ENCODE data around the gene MAGI1. TPM values are rescaled to one million over a fixed set of nuclear protein-coding genes. Genes with fewer than 3 reads are reported as not detected.

MAGI1 gene
- total and polyA plus RNA-seq, 4 donors, result 9.9 to 88.1 (median 24.6) TPM

DNA sequence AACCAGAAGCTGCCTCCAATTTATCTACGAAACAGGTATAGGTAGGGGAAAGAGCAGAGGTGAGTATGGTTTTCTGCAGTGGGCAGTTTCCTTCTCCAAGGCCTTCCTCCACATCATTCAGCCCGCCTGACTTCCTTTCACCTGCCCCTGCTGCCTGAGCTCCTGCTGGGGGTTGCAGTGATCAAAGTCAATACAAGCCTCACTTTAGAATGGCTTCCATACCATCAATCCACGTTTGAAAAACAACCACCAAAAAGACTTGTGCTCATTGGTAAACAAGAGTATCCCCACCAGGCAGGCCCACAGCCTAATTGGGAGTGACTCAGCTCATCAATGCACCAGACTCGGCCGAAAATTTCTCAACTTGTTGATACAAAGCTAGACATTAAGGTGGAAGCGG lies 159.9 kb downstream of the MAGI1 start:
- 83 to 87% methylated on average over 6 of the region's 6 CpGs for WGBS, 2 donors
- Histone ChIP-seq H3K9ac (ENCODE audit: insufficient read depth in 1 of 2, low read length in 2 of 2) (no peak overlapping the region), H3K27ac (ENCODE audit: low read depth in 1 of 2, low read length in 1 of 2) (no peak overlapping the region), H3K36me3 (ENCODE audit: control insufficient read depth in 4 of 4, insufficient read depth in 4 of 4, low read length in 4 of 4) (no peaks in the 10 kb centered on the region), H3K4me3 (no peak overlapping the region), H3K27me3 (ENCODE audit: control insufficient read depth in 3 of 3, insufficient read depth in 3 of 3, low read length in 2 of 3) (no peaks in the 10 kb centered on the region), H3K4me1 (ENCODE audit: control insufficient read depth in 5 of 5, insufficient read depth in 5 of 5, low read length in 5 of 5) (peaks cover 1 to 11% (median 5%) of the 10 kb centered on the region in 5 donors), H3K9me3 (ENCODE audit: control insufficient read depth in 4 of 4, insufficient read depth in 3 of 4, low read length in 3 of 4) (no peaks in the 10 kb centered on the region)
- DNase-seq, result no peak
- TF ChIP-seq, protein P1, sequence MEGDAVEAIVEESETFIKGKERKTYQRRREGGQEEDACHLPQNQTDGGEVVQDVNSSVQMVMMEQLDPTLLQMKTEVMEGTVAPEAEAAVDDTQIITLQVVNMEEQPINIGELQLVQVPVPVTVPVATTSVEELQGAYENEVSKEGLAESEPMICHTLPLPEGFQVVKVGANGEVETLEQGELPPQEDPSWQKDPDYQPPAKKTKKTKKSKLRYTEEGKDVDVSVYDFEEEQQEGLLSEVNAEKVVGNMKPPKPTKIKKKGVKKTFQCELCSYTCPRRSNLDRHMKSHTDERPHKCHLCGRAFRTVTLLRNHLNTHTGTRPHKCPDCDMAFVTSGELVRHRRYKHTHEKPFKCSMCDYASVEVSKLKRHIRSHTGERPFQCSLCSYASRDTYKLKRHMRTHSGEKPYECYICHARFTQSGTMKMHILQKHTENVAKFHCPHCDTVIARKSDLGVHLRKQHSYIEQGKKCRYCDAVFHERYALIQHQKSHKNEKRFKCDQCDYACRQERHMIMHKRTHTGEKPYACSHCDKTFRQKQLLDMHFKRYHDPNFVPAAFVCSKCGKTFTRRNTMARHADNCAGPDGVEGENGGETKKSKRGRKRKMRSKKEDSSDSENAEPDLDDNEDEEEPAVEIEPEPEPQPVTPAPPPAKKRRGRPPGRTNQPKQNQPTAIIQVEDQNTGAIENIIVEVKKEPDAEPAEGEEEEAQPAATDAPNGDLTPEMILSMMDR (IDR thresholded peaks at IDR 0.05; ENCODE audit: control extremely low read depth, extremely low read depth), result no peak
- no peak for ATAC-seq (ENCODE audit: insufficient read depth, low FRiP score)

GRCh38 chr3:65877160-65877559 lies 161.6 kb downstream of the MAGI1 start:
- no peaks in the 10 kb centered on the region for H3K27me3 ChIP-seq (ENCODE audit: control insufficient read depth in 3 of 3, insufficient read depth in 3 of 3, low read length in 2 of 3)
- no peak overlapping the region for H3K9ac ChIP-seq (ENCODE audit: insufficient read depth in 1 of 2, low read length in 2 of 2)
- H3K4me1 ChIP-seq (ENCODE audit: control insufficient read depth in 5 of 5, insufficient read depth in 5 of 5, low read length in 5 of 5), result peaks cover 0 to 11% (median 0%) of the 10 kb centered on the region in 5 donors
- no peak overlapping the region for H3K27ac ChIP-seq (ENCODE audit: low read depth in 1 of 2, low read length in 1 of 2)
- 74 to 81% methylated on average over 2 of the region's 2 CpGs for WGBS, 2 donors
- DNase-seq (no peak), ATAC-seq (ENCODE audit: insufficient read depth, low FRiP score) (no peak)
- no peak overlapping the region for H3K4me3 ChIP-seq
- no peaks in the 10 kb centered on the region for H3K9me3 ChIP-seq (ENCODE audit: control insufficient read depth in 4 of 4, insufficient read depth in 3 of 4, low read length in 3 of 4)
- no peaks in the 10 kb centered on the region for H3K36me3 ChIP-seq (ENCODE audit: control insufficient read depth in 4 of 4, insufficient read depth in 4 of 4, low read length in 4 of 4)
- TF ChIP-seq, protein P1 (IDR thresholded peaks at IDR 0.05; ENCODE audit: control extremely low read depth, extremely low read depth), result no peak

DNA sequence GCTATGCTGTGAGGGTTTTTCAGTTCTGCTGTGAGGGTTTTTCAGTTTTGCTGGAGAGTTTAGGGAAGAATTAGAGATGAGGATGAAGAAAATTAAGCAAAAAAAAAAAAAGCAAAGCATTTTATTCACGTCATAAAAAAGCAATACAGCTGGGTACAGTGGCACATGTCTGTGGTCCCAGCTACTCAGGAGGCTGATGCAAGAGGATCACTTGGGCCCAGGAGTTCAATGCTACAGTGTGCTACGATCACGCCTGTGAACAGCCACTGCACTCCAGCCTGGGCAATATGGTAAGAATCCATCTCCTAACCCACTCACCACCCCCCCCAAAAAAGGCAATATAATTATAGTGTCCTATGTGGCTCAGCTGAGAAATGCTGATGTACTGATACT lies 162.7 kb downstream of the MAGI1 start:
- Histone ChIP-seq H3K4me3 (no peak overlapping the region), H3K27ac (ENCODE audit: low read depth in 1 of 2, low read length in 1 of 2) (no peak overlapping the region), H3K9ac (ENCODE audit: insufficient read depth in 1 of 2, low read length in 2 of 2) (no peak overlapping the region), H3K4me1 (ENCODE audit: control insufficient read depth in 5 of 5, insufficient read depth in 5 of 5, low read length in 5 of 5) (peaks cover 0 to 12% (median 0%) of the 10 kb centered on the region in 5 donors), H3K36me3 (ENCODE audit: control insufficient read depth in 4 of 4, insufficient read depth in 4 of 4, low read length in 4 of 4) (no peaks in the 10 kb centered on the region), H3K9me3 (ENCODE audit: control insufficient read depth in 4 of 4, insufficient read depth in 3 of 4, low read length in 3 of 4) (no peaks in the 10 kb centered on the region), H3K27me3 (ENCODE audit: control insufficient read depth in 3 of 3, insufficient read depth in 3 of 3, low read length in 2 of 3) (no peaks in the 10 kb centered on the region)
- WGBS, 2 donors, result 92 to 94% methylated on average over 3 of the region's 3 CpGs
- ATAC-seq (ENCODE audit: insufficient read depth, low FRiP score), result no peak
- TF ChIP-seq, protein P1 (IDR thresholded peaks at IDR 0.05; ENCODE audit: control extremely low read depth, extremely low read depth), result no peak
- no peak for DNase-seq

DNA sequence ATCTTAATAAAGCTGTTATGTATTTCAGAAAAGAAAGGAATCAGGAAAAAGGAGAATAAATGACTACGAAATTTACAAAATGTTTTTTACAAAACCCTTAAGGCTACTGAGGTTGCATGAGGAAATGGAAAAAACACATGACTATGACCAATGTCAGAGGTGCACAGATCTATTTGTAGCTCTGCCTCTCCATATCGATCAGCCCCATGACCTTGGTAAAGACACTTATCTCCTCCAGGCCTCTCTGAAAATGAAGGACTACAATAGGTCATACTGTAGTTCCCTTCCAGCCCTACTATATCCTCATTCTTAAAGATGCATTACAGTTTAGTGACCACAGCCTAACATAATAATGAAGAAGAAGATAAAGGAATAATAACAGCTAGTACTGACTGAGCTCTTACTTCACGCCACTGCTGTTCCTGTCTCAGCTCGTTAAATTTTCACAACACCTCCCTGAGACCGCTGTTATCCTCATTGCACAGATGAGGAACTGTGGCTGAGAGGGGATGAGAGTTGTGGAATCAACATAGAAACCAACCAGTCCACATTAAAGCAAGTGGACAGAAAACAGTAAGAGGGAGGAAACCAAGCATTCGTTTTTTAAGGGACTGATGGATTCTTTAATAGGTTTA lies 163.2 kb downstream of the MAGI1 start:
- H3K9me3 ChIP-seq (ENCODE audit: control insufficient read depth in 4 of 4, insufficient read depth in 3 of 4, low read length in 3 of 4), result no peaks in the 10 kb centered on the region
- no peaks in the 10 kb centered on the region for H3K27me3 ChIP-seq (ENCODE audit: control insufficient read depth in 3 of 3, insufficient read depth in 3 of 3, low read length in 2 of 3)
- H3K27ac ChIP-seq (ENCODE audit: low read depth in 1 of 2, low read length in 1 of 2), result no peak overlapping the region
- peaks cover 0 to 13% (median 0%) of the 10 kb centered on the region in 5 donors for H3K4me1 ChIP-seq (ENCODE audit: control insufficient read depth in 5 of 5, insufficient read depth in 5 of 5, low read length in 5 of 5)
- H3K9ac ChIP-seq (ENCODE audit: insufficient read depth in 1 of 2, low read length in 2 of 2), result no peak overlapping the region
- H3K4me3 ChIP-seq, result no peak overlapping the region
- no peaks in the 10 kb centered on the region for H3K36me3 ChIP-seq (ENCODE audit: control insufficient read depth in 4 of 4, insufficient read depth in 4 of 4, low read length in 4 of 4)
- 64 to 74% methylated on average over 6 of the region's 6 CpGs for WGBS, 2 donors
- no peak for ATAC-seq (ENCODE audit: insufficient read depth, low FRiP score)
- no peak for DNase-seq
- TF ChIP-seq, protein P1 (IDR thresholded peaks at IDR 0.05; ENCODE audit: control extremely low read depth, extremely low read depth), result no peak

All from lung (tissue), 12 donors.